SK-N-SH (cell line): Measurements from ENCODE around the gene CPNE1. TPM values are rescaled to one million over a fixed set of nuclear protein-coding genes. Genes with fewer than 3 reads are reported as not detected.

Experiments used
- CTCF ChIA-PET: fragments of 300-600, 350-600 bp; formaldehyde crosslinking; extraction: SDS; loops from one replicate; lab custom pipeline; 2021; lab: Yijun Ruan, JAX
- POLR2A ChIA-PET: fragments of 350-600 bp; sonication (Branson Sonifier 250); formaldehyde crosslinking; extraction: SDS; loops from one replicate; lab custom pipeline; 2020; ENCODE audit warnings: antibody characterized with exemption, inconsistent platforms; lab: Yijun Ruan, JAX
- DNase-seq: peaks from one replicate; pipeline ENCODE4 v3.0.0; 2012
- H2AFZ ChIP-seq: fragments of 200-600 bp; sonication (generic); 2 replicates; pipeline ENCODE4 v1.8.1; 2016; ENCODE audit warnings: antibody characterized with exemption, mild to moderate bottlenecking, low read depth
- H3F3A ChIP-seq: fragments of 200-600 bp; sonication (generic); replicated peaks from 2 replicates; pipeline ENCODE3; 2016; ENCODE audit warnings: antibody characterized with exemption, mild to moderate bottlenecking; ENCODE audit not compliant: insufficient read depth
- H3K27ac ChIP-seq, 2 experiments: fragments of 200-500 bp in 1 of 2; fragments of 200-600 bp in 1 of 2; sonication (Bioruptor generic) in 1 of 2; sonication (generic), shearing (Covaris generic) in 1 of 2; 2 replicates each; pipeline versions ENCODE4 v1.5.1 to v1.6.1; 2014 to 2016; ENCODE audit warnings: low read depth in 2 of 2, inconsistent platforms in 1 of 2, low read length in 1 of 2, mild to moderate bottlenecking in 1 of 2, mixed read lengths in 1 of 2
- H3K27me3 ChIP-seq: fragments of 200-600 bp; sonication (generic), shearing (Covaris generic); 2 replicates; pipeline ENCODE4 v1.6.1; 2016; ENCODE audit warnings: mixed run types; ENCODE audit not compliant: insufficient read depth
- H3K36me3 ChIP-seq, 2 experiments: fragments of 200-500 bp in 1 of 2; fragments of 200-600 bp in 1 of 2; sonication (Bioruptor generic) in 1 of 2; sonication (generic) in 1 of 2; replicated peaks in 1 of 2; 2 replicates each; pipeline versions ENCODE3 to v1.5.1; 2014 to 2016; ENCODE audit warnings: low read length in 1 of 2, mild to moderate bottlenecking in 1 of 2; ENCODE audit not compliant: insufficient read depth in 2 of 2, control insufficient read depth in 1 of 2
- H3K4me1 ChIP-seq, 2 experiments: fragments of 200-500 bp in 1 of 2; fragments of 200-600 bp in 1 of 2; sonication (Bioruptor generic) in 1 of 2; sonication (generic), shearing (Covaris generic) in 1 of 2; 2 replicates each; pipeline versions ENCODE4 v1.5.1 to v1.6.1; 2014 to 2016; ENCODE audit warnings: low read depth in 1 of 2, low read length in 1 of 2, mixed run types in 1 of 2; ENCODE audit not compliant: insufficient read depth in 2 of 2, control insufficient read depth in 1 of 2
- H3K4me2 ChIP-seq: fragments of 200-600 bp; sonication (generic), shearing (Covaris generic); 2 replicates; pipeline ENCODE4 v1.6.1; 2017; ENCODE audit warnings: mixed run types
- H3K4me3 ChIP-seq, 2 experiments: fragments of 200-500 bp in 1 of 2; fragments of 200-600 bp in 1 of 2; sonication (Bioruptor generic) in 1 of 2; sonication (generic), shearing (Covaris generic) in 1 of 2; 2 replicates each; pipeline versions ENCODE4 v1.5.1 to v1.8.1; 2014 to 2016; ENCODE audit warnings: low read depth in 2 of 2, inconsistent platforms in 1 of 2, low read length in 1 of 2, mild to moderate bottlenecking in 1 of 2, mixed read lengths in 1 of 2, moderate library complexity in 1 of 2
- H3K79me2 ChIP-seq: fragments of 200-600 bp; sonication (generic); 2 replicates; pipeline ENCODE4 v1.8.1; 2017; ENCODE audit warnings: mild to moderate bottlenecking; ENCODE audit not compliant: insufficient read depth
- H3K9ac ChIP-seq: fragments of 200-600 bp; sonication (generic); 2 replicates; pipeline ENCODE4 v1.6.1; 2017; ENCODE audit warnings: mixed run types
- H3K9me2 ChIP-seq: fragments of 200-600 bp; sonication (generic); 2 replicates; pipeline ENCODE4 v1.6.1; 2017; ENCODE audit warnings: mixed run types
- H3K9me3 ChIP-seq: fragments of 200-600 bp; sonication (generic); 2 replicates; pipeline ENCODE4 v1.6.1; 2017; ENCODE audit warnings: mixed run types, mild to moderate bottlenecking, moderate library complexity
- H4K20me1 ChIP-seq: fragments of 200-600 bp; sonication (generic); 2 replicates; pipeline ENCODE4 v1.6.1; 2017; ENCODE audit warnings: mild to moderate bottlenecking, mixed run types; ENCODE audit not compliant: insufficient read depth
- CHD2 ChIP-seq: fragments of 150-350 bp; IDR thresholded peaks from 2 replicates; pipeline ENCODE4 v1.6.1; 2018; ENCODE audit warnings: low read length; ENCODE audit not compliant: partially characterized antibody
- ELF1 ChIP-seq: IDR thresholded peaks from 2 replicates; pipeline ENCODE4 v1.4.0; 2012
- EP300 ChIP-seq, 2 experiments: IDR thresholded peaks; 2 replicates each; pipeline versions ENCODE4 v1.4.0 to v1.6.1; 2012; ENCODE audit warnings: borderline replicate concordance in 1 of 2, low read depth in 1 of 2, low read length in 1 of 2
- FOSL2 ChIP-seq: IDR thresholded peaks from 2 replicates; pipeline ENCODE4 v1.4.0; 2012; ENCODE audit warnings: low read depth, mild to moderate bottlenecking, moderate library complexity, borderline replicate concordance
- GABPA ChIP-seq: IDR thresholded peaks from 2 replicates; pipeline ENCODE4 v1.4.0; 2012; ENCODE audit warnings: low read depth, mild to moderate bottlenecking
- GATA2 ChIP-seq: sonication (generic); formaldehyde crosslinking; IDR thresholded peaks from 2 replicates; pipeline ENCODE4 v1.5.0; 2020; ENCODE audit warnings: mild to moderate bottlenecking, missing genetic modification reagents
- JUND ChIP-seq: IDR thresholded peaks from 2 replicates; pipeline ENCODE4 v1.4.0; 2012
- MEF2A ChIP-seq: IDR thresholded peaks from 2 replicates; pipeline ENCODE4 v1.4.0; 2012; ENCODE audit warnings: low read depth, borderline replicate concordance
- NRF1 ChIP-seq: IDR thresholded peaks from 2 replicates; pipeline ENCODE4 v1.6.1; 2012; ENCODE audit warnings: low read depth, mild to moderate bottlenecking, low read length
- POLR2AphosphoS5 ChIP-seq: IDR thresholded peaks from 2 replicates; pipeline ENCODE4 v1.6.1; 2012; ENCODE audit warnings: low read depth, low read length
- RAD21 ChIP-seq: IDR thresholded peaks from 2 replicates; pipeline ENCODE4 v1.6.1; 2012; ENCODE audit warnings: mild to moderate bottlenecking, low read length
- RCOR1 ChIP-seq: fragments of 150-350 bp; IDR thresholded peaks from 2 replicates; pipeline ENCODE4 v1.6.1; 2017; ENCODE audit warnings: antibody characterized with exemption, low read length
- RXRA ChIP-seq: IDR thresholded peaks from 2 replicates; pipeline ENCODE4 v1.4.0; 2012; ENCODE audit warnings: low read depth, mild to moderate bottlenecking, borderline replicate concordance
- SIN3A ChIP-seq: IDR thresholded peaks from 2 replicates; pipeline ENCODE4 v1.6.1; 2012; ENCODE audit warnings: low read depth, mild to moderate bottlenecking, low read length, moderate library complexity, borderline replicate concordance
- SMC3 ChIP-seq: IDR thresholded peaks from 2 replicates; pipeline ENCODE4 v1.6.1; 2012; ENCODE audit warnings: low read depth, low read length, improper control_type of control experiment
- TAF1 ChIP-seq: IDR thresholded peaks from 2 replicates; pipeline ENCODE4 v1.6.1; 2012; ENCODE audit warnings: low read depth, mild to moderate bottlenecking, low read length, moderate library complexity, borderline replicate concordance
- TCF12 ChIP-seq: IDR thresholded peaks from 2 replicates; pipeline ENCODE4 v1.4.0; 2012
- WGBS: methylation state at CpG from one replicate; pipeline ENCODE4 v1.1.6; 2017; ENCODE audit warnings: low lambda C conversion rate; 5-methylcytosine and 5-hydroxymethylcytosine counted together
- polyA plus RNA-seq, 3 experiments: library from polyadenylated mRNA; depleted of rRNA; stranded (reverse); fragments of >200 nt; gene quantifications; 2 replicates each; pipeline ENCODE4 v1.2.3, GENCODE V29; 2012
- TF ChIP-seq, protein P1 (sequence below): IDR thresholded peaks from 2 replicates; pipeline ENCODE4 v1.4.0; 2012; ENCODE audit warnings: low read depth, borderline replicate concordance
- TF ChIP-seq, protein P2 (sequence below): fragments of 150-350 bp; IDR thresholded peaks from 2 replicates; pipeline ENCODE4 v1.6.1; 2016; ENCODE audit warnings: mild to moderate bottlenecking, low read depth, low read length
- TF ChIP-seq, protein P3 (sequence below): fragments of 150-350 bp; IDR thresholded peaks from 2 replicates; pipeline ENCODE4 v1.6.1; 2017; ENCODE audit warnings: antibody characterized with exemption, low read length, low read depth, borderline replicate concordance
- TF ChIP-seq, protein P4 (sequence below): IDR thresholded peaks from 2 replicates; pipeline ENCODE4 v1.4.0; 2012; ENCODE audit warnings: low read depth

The CPNE1 gene
- polyA plus RNA-seq, 1 of the 3 experiments (the other 2 are of a cell fraction): 279 TPM

DNA sequence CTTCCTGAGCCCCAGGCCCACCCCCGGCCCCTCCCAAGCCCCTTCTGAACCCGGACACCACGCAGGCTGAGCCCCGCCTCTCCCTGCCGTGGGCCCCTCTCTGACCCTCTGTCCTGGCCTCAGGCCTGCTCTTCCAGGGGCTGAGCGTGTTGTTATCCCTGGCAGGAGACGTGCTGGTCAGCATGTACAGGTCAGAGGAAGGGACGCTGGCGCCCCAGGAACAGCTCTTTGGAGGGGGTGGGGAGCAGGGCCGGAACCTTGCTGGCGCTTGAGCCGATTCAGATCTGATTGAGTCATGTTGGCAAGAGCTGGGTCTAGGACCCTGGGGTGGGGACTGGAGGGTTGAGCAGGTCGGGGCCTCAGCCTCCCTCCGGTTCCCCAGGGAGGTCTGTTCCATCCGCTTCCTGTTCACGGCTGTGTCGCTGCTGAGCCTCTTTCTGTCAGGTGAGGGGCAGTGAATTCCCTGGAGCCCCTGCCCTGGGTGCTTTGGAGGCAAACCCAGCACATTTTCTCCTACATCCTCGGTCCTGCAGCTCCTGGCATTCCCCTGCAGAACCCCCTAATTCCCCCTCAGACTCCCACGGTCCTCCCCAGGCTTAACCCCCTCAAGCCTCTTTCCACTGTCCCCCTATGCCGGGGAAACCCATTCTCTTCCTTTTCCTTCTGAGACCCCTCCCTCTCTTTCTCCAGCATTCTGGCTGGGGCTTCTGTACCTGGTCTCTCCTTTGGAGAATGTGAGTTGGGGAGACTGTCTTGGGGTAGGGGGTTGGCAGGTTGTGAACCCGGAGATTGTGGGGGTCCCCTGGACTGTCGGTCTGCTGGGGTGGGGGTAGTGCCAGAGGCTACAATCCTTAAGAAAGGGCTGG lies 47.1 kb downstream of the CPNE1 start (continued):
- TF ChIP-seq, protein P1, sequence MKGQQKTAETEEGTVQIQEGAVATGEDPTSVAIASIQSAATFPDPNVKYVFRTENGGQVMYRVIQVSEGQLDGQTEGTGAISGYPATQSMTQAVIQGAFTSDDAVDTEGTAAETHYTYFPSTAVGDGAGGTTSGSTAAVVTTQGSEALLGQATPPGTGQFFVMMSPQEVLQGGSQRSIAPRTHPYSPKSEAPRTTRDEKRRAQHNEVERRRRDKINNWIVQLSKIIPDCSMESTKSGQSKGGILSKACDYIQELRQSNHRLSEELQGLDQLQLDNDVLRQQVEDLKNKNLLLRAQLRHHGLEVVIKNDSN: no peak
- TF ChIP-seq FOSL2 (no peak), TAF1 (no peak), GABPA (peak; percentile 14; the same call in 1 of the 2 replicates), SIN3A (0 out of 2 replicates have a peak, but pooled peaks have one; percentile 17), EP300 (IDR thresholded peaks at IDR 0.05; ENCODE audit: borderline replicate concordance in 1 of 2, low read depth in 1 of 2, low read length in 1 of 2) (no peak), SMC3 (no peak), JUND (no peak), ELF1 (no peak), RXRA (no peak), RAD21 (peak; percentile 39; the same call in 1 of the 2 replicates)
- TF ChIP-seq, protein P2, sequence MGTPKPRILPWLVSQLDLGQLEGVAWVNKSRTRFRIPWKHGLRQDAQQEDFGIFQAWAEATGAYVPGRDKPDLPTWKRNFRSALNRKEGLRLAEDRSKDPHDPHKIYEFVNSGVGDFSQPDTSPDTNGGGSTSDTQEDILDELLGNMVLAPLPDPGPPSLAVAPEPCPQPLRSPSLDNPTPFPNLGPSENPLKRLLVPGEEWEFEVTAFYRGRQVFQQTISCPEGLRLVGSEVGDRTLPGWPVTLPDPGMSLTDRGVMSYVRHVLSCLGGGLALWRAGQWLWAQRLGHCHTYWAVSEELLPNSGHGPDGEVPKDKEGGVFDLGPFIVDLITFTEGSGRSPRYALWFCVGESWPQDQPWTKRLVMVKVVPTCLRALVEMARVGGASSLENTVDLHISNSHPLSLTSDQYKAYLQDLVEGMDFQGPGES: no peak

DNA sequence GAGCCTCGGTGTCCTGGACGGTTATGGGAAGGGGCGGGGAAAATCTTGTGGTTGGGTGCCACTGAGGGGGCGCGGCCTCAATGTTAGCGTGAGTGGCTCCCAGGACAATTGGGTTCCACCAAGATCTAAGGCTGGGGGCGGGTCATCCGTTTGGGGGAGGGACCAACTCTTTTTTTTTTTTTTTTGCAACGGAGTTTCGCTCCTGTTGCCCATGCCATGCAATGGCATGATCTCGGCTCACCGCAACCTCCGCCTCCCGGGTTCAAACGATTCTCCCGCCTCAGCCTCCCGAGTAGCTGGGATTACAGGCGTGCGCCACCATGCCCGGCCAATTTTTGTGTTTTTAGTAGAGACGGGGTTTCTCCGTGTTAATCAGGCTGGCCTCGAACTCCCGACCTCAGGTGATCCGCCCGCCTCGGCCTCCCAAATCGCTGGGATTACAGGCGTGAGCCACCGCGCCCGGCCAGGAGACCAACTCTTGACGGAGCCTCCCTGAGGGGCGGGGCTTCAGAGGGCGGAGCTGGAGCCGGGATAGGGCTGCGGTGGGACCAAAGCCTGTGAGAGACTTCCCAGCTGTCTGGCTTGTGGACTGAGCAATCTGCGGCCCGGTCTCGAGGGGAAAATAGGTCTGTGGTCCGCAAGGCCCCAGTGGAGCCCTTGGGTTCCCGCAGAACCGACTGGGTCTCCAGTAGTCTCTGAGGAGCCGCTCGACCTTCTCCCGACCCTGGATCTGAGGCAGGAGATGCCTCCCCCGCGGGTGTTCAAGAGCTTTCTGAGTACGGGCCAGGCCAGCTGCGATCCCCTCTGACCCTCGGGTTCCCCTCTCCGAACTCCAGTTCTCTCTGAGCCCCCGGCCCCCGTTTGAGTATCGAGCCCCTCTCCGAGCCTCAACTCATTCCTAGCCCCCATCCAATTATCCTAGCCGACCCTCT lies 48.0 kb downstream of the CPNE1 start:
- Histone ChIP-seq H3K79me2 (peaks cover 14% of the 10 kb centered on the region), H2AFZ (peak overlapping the region; percentile 33), H3K4me2 (peak overlapping the region; percentile 77), H3K4me1 (peaks cover 8 to 11% of the 10 kb centered on the region in 2 experiments; a peak in 1 of 4 replicates), H3F3A (peaks cover 39% of the 10 kb centered on the region), H3K4me3 (peak overlapping the region; percentile 48 to 83), H3K9me3 (no peaks in the 10 kb centered on the region), H3K27ac (peak overlapping the region; percentile 51 to 80), H3K9me2 (no peaks in the 10 kb centered on the region), H4K20me1 (no peaks in the 10 kb centered on the region), H3K27me3 (no peaks in the 10 kb centered on the region), H3K36me3 (peaks cover 5 to 6% of the 10 kb centered on the region in 2 experiments), H3K9ac (peak overlapping the region; percentile 71)
- peak; percentile 83 for DNase-seq
- TF ChIP-seq, protein P3, sequence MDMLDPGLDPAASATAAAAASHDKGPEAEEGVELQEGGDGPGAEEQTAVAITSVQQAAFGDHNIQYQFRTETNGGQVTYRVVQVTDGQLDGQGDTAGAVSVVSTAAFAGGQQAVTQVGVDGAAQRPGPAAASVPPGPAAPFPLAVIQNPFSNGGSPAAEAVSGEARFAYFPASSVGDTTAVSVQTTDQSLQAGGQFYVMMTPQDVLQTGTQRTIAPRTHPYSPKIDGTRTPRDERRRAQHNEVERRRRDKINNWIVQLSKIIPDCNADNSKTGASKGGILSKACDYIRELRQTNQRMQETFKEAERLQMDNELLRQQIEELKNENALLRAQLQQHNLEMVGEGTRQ: no peak
- TF ChIP-seq MEF2A (no peak), EP300 (IDR thresholded peaks at IDR 0.05; ENCODE audit: borderline replicate concordance in 1 of 2, low read depth in 1 of 2, low read length in 1 of 2) (no peak), NRF1 (0 out of 2 replicates have a peak, but pooled peaks have one; percentile 0), GATA2 (no peak), TCF12 (no peak), RCOR1 (no peak), POLR2AphosphoS5 (peak; percentile 42), CHD2 (no peak)
- TF ChIP-seq, protein P1: no peak
- TF ChIP-seq, protein P4, sequence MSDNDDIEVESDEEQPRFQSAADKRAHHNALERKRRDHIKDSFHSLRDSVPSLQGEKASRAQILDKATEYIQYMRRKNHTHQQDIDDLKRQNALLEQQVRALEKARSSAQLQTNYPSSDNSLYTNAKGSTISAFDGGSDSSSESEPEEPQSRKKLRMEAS: peak; percentile 11; the same call in 1 of the 2 replicates
- 1% methylated on average over 48 of the region's 57 CpGs for WGBS
- ChIA-PET CTCF (interaction anchor here (1.0 to 4.9 kb wide), 9 partner anchors 9 to 269 kb away, joined by 3 to 42 read pairs (median 4); no protein-coding TSS in a partner anchor), POLR2A (interaction anchor here (0.6 to 6.5 kb wide), 15 partner anchors 8 to 326 kb away, joined by 3 to 33 read pairs (median 4); partner anchors contain the start of genes CEP250, CPNE1, ERGIC3 and NFS1)
